22Rv1 (cell line): ENCODE measurements around the gene DND1.

ENCODE experiments used
- ZFX ChIP-seq: fragments of 450-650 bp; IDR thresholded peaks from 2 replicates; pipeline ENCODE4 v1.6.1; 2017; ENCODE audit warnings: antibody characterized with exemption, borderline replicate concordance
- TF ChIP-seq, protein P1 (sequence below): fragments of 450-650 bp; IDR thresholded peaks from 2 replicates; pipeline ENCODE4 v1.5.1; 2017; ENCODE audit warnings: mild to moderate bottlenecking

DNA sequence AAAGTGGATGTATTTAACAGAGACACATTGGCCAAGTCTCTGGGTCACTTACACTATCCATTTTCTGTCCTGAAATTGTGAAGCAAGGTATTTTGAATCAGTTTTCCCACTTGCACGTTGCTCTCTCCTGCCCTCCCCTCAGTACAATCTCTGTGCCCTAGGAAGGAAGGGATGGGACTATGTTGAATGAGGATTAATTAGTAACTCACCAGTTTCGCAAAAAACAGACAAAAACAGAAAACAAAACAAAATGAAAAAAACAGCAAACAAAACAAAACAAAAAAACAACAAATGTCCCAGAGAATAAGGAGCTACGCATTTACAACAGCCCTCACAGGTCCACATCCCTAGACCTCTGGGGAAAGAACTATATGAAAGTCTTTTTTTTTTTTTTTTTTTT lies 39.3 kb downstream of the DND1 start:
- TF ChIP-seq, protein P1, sequence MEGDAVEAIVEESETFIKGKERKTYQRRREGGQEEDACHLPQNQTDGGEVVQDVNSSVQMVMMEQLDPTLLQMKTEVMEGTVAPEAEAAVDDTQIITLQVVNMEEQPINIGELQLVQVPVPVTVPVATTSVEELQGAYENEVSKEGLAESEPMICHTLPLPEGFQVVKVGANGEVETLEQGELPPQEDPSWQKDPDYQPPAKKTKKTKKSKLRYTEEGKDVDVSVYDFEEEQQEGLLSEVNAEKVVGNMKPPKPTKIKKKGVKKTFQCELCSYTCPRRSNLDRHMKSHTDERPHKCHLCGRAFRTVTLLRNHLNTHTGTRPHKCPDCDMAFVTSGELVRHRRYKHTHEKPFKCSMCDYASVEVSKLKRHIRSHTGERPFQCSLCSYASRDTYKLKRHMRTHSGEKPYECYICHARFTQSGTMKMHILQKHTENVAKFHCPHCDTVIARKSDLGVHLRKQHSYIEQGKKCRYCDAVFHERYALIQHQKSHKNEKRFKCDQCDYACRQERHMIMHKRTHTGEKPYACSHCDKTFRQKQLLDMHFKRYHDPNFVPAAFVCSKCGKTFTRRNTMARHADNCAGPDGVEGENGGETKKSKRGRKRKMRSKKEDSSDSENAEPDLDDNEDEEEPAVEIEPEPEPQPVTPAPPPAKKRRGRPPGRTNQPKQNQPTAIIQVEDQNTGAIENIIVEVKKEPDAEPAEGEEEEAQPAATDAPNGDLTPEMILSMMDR, result no peak
- no peak for TF ChIP-seq ZFX
